GM23338 (cell line): ENCODE results near the gene KCNC2. TPM values are rescaled to one million over a fixed set of nuclear protein-coding genes. Genes with fewer than 3 reads are reported as not detected.

ENCODE experiments used
- ATAC-seq: fragments of 200-7000 bp; cut with Tn5 transposase; 3 replicates; pipeline ENCODE4 v1.9.1; 2020
- DNase-seq: peaks from one replicate; pipeline ENCODE4 v3.0.0-alpha.2; 2015; ENCODE audit warnings: low spot score
- H2AFZ ChIP-seq: fragments of 200-600 bp; sonication (generic); 2 replicates; pipeline ENCODE4 v1.8.0; 2016; ENCODE audit warnings: antibody characterized with exemption, mild to moderate bottlenecking, moderate library complexity
- H3F3A ChIP-seq: fragments of 200-600 bp; sonication (generic); replicated peaks from 2 replicates; pipeline ENCODE4 v1.8.0; 2017; ENCODE audit warnings: antibody characterized with exemption, mixed run types, low read depth
- H3K27ac ChIP-seq: fragments of 200-600 bp; sonication (generic); 2 replicates; pipeline ENCODE4 v1.6.1; 2016; ENCODE audit warnings: low read depth
- H3K27me3 ChIP-seq: fragments of 200-600 bp; sonication (generic); 2 replicates; pipeline ENCODE4 v1.8.0; 2016; ENCODE audit warnings: mild to moderate bottlenecking, mixed run types, moderate library complexity; ENCODE audit not compliant: insufficient read depth
- H3K36me3 ChIP-seq: fragments of 200-600 bp; sonication (generic); 2 replicates; pipeline ENCODE4 v1.8.0; 2016; ENCODE audit warnings: mild to moderate bottlenecking; ENCODE audit not compliant: insufficient read depth
- H3K4me1 ChIP-seq: fragments of 200-600 bp; sonication (generic); 2 replicates; pipeline ENCODE4 v1.8.0; 2016; ENCODE audit warnings: mild to moderate bottlenecking, moderate library complexity; ENCODE audit not compliant: insufficient read depth
- H3K4me2 ChIP-seq: fragments of 200-600 bp; sonication (generic); 2 replicates; pipeline ENCODE4 v1.7.1; 2017; ENCODE audit warnings: mixed run types
- H3K4me3 ChIP-seq: fragments of 200-600 bp; sonication (generic); 2 replicates; pipeline ENCODE4 v1.6.1; 2016; ENCODE audit warnings: mixed run types
- H3K79me2 ChIP-seq: fragments of 200-600 bp; sonication (generic); replicated peaks from 2 replicates; pipeline ENCODE4 v1.8.0; 2017; ENCODE audit warnings: mild to moderate bottlenecking; ENCODE audit not compliant: insufficient read depth
- H3K9me2 ChIP-seq: fragments of 200-600 bp; sonication (generic); 2 replicates; pipeline ENCODE4 v1.8.0; 2017; ENCODE audit not compliant: insufficient read depth
- H4K20me1 ChIP-seq: fragments of 200-600 bp; sonication (generic); replicated peaks from 2 replicates; pipeline ENCODE4 v1.8.0; 2017; ENCODE audit warnings: mild to moderate bottlenecking; ENCODE audit not compliant: insufficient read depth
- H3K27ac Mint-ChIP-seq: 2 replicates; pipeline ENCODE4 v1.8.0; 2020; ENCODE audit warnings: inconsistent platforms, mild to moderate bottlenecking, moderate library complexity, mixed read lengths
- H3K27me3 Mint-ChIP-seq: 3 replicates; pipeline ENCODE4 v1.8.0; 2022; ENCODE audit warnings: low read depth, mild to moderate bottlenecking, moderate library complexity, mixed read lengths, inconsistent platforms; ENCODE audit not compliant: insufficient read depth, poor library complexity
- H3K36me3 Mint-ChIP-seq: 3 replicates; pipeline ENCODE4 v1.8.0; 2021; ENCODE audit warnings: low read depth, mild to moderate bottlenecking, inconsistent platforms, moderate library complexity, mixed read lengths
- H3K4me1 Mint-ChIP-seq: 3 replicates; pipeline ENCODE4 v1.8.0; 2020; ENCODE audit warnings: mild to moderate bottlenecking, inconsistent platforms, mixed read lengths
- H3K4me3 Mint-ChIP-seq: 3 replicates; pipeline ENCODE4 v1.8.0; 2021; ENCODE audit warnings: moderate library complexity, mild to moderate bottlenecking, inconsistent platforms, mixed read lengths
- H3K9me3 Mint-ChIP-seq: 3 replicates; pipeline ENCODE4 v1.8.0; 2020; ENCODE audit warnings: moderate library complexity, mild to moderate bottlenecking, inconsistent platforms, mixed read lengths
- CREB1 ChIP-seq: fragments of 250-450 bp; sonication (Bioruptor Pico); IDR thresholded peaks from 2 replicates; pipeline ENCODE4 v1.5.0; 2020; ENCODE audit warnings: low read depth, mild to moderate bottlenecking, moderate library complexity
- EZH2 ChIP-seq: fragments of 200-600 bp; sonication (generic); IDR thresholded peaks from one replicate; pipeline ENCODE4 v1.8.0; 2017; ENCODE audit warnings: antibody characterized with exemption, mild to moderate bottlenecking, low read depth; ENCODE audit not compliant: unreplicated experiment
- POLR2AphosphoS5 ChIP-seq: IDR thresholded peaks from 2 replicates; pipeline ENCODE4 v1.6.1; 2016; ENCODE audit warnings: antibody characterized with exemption, low read depth
- STAT1 ChIP-seq: IDR thresholded peaks from one replicate; pipeline ENCODE4 v1.6.1; 2016; ENCODE audit warnings: antibody characterized with exemption; ENCODE audit not compliant: unreplicated experiment
- ZNF114 ChIP-seq: fragments of 250-450 bp; sonication (Bioruptor Pico); IDR thresholded peaks from 2 replicates; pipeline ENCODE4 v1.5.0; 2020; ENCODE audit warnings: mild to moderate bottlenecking, moderate library complexity
- ZNF331 ChIP-seq: fragments of 250-450 bp; sonication (Bioruptor Pico); IDR thresholded peaks from 2 replicates; pipeline ENCODE4 v1.5.0; 2020; ENCODE audit warnings: low read depth, mild to moderate bottlenecking, moderate library complexity
- polyA plus RNA-seq: library from polyadenylated mRNA; unstranded; fragments of >200 nt; fragmentation: Nextera tagmentation; extraction: Ambion mirVana; gene quantifications from 2 replicates; pipeline ENCODE4 v1.2.1, GENCODE V29; 2016
- total RNA-seq: library from RNA; depleted of rRNA; stranded (reverse); fragments of >200 nt; shearing (Covaris generic); gene quantifications from 2 replicates; pipeline ENCODE4 v1.2.3, GENCODE V29; 2014
- TF ChIP-seq, protein P1 (sequence below): IDR thresholded peaks from 2 replicates; pipeline ENCODE4 v1.6.1; 2016; ENCODE audit warnings: antibody characterized with exemption
- TF ChIP-seq, protein P2 (sequence below): IDR thresholded peaks from one replicate; pipeline ENCODE4 v1.6.1; 2018; ENCODE audit warnings: antibody characterized with exemption; ENCODE audit not compliant: unreplicated experiment
- TF ChIP-seq, protein P3 (sequence below): fragments of 250-450 bp; sonication (Bioruptor Pico); IDR thresholded peaks from 2 replicates; pipeline ENCODE4 v1.5.0; 2020; ENCODE audit warnings: mild to moderate bottlenecking, moderate library complexity

Gene KCNC2
- total and polyA plus RNA-seq, 2 experiments from 2014 or later: 0.10 TPM; not detected in 1

DNA sequence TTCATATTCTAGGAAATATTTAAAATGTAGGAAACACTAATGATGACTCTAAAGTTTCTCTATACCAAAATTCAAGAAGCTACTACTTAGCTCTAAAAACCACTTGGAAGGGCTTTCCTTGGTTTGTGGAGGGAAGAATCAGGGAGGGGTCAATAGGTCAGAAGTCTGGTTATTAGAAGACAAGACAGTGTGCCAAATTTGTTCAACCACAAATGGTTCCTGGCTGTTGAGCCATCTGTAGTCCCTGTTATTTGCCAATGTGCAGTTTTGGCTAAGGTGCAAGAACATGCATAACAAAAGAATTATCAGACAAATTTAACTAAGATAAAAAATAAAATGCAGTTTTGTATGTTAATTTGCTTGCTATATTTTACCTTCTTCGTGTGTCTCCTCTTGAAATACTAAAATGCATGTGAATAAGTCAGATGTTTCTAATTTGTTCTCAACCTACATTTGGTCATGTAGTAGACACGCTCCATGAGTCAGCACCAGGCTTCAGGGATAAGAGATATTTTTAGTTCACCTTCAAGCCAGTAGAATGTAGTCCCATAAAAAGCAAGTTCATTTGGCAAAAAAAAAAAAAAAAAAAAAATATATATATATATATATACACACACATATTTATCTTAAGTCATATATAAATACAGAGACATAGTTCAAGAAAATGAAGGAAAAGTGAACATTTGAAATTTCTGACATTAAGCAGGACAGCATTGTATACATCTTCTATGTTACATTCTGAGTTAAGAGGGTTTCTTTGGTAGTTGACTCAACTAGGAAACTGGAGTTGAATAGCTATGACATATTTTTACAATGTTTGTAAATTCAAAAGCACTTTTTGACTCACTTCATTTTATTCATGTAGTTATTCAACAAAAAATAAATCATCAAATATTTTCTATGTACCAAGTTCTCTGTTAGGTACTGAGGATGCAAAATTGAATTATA lies 123.3 kb downstream of the KCNC2 start (continued):
- TF ChIP-seq STAT1: no peak
- TF ChIP-seq, protein P1, sequence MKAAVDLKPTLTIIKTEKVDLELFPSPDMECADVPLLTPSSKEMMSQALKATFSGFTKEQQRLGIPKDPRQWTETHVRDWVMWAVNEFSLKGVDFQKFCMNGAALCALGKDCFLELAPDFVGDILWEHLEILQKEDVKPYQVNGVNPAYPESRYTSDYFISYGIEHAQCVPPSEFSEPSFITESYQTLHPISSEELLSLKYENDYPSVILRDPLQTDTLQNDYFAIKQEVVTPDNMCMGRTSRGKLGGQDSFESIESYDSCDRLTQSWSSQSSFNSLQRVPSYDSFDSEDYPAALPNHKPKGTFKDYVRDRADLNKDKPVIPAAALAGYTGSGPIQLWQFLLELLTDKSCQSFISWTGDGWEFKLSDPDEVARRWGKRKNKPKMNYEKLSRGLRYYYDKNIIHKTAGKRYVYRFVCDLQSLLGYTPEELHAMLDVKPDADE: no peak
- TF ChIP-seq, protein P2, sequence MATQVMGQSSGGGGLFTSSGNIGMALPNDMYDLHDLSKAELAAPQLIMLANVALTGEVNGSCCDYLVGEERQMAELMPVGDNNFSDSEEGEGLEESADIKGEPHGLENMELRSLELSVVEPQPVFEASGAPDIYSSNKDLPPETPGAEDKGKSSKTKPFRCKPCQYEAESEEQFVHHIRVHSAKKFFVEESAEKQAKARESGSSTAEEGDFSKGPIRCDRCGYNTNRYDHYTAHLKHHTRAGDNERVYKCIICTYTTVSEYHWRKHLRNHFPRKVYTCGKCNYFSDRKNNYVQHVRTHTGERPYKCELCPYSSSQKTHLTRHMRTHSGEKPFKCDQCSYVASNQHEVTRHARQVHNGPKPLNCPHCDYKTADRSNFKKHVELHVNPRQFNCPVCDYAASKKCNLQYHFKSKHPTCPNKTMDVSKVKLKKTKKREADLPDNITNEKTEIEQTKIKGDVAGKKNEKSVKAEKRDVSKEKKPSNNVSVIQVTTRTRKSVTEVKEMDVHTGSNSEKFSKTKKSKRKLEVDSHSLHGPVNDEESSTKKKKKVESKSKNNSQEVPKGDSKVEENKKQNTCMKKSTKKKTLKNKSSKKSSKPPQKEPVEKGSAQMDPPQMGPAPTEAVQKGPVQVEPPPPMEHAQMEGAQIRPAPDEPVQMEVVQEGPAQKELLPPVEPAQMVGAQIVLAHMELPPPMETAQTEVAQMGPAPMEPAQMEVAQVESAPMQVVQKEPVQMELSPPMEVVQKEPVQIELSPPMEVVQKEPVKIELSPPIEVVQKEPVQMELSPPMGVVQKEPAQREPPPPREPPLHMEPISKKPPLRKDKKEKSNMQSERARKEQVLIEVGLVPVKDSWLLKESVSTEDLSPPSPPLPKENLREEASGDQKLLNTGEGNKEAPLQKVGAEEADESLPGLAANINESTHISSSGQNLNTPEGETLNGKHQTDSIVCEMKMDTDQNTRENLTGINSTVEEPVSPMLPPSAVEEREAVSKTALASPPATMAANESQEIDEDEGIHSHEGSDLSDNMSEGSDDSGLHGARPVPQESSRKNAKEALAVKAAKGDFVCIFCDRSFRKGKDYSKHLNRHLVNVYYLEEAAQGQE: no peak

DNA sequence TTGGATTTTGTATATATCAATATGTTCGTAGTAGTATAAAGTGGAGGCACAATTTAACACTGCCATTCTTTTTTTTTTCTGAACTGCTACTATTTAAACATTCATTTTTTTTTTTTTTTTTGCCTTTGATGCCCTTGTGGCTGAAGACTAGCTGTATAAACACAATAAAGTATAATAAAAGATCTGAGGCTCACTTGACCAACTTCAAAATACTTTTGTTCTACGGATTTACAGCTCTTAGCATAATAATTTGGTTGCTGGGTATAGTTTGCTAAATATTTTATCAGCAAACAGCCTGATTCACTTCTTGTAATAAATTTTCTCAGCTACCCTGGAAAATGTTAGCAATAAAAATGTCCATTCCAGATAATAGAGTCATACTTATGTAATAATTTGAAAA lies 128.3 kb downstream of the KCNC2 start:
- ATAC-seq: no peak
- TF ChIP-seq ZNF331: no peak
- no peak for TF ChIP-seq EZH2
- TF ChIP-seq, protein P3, sequence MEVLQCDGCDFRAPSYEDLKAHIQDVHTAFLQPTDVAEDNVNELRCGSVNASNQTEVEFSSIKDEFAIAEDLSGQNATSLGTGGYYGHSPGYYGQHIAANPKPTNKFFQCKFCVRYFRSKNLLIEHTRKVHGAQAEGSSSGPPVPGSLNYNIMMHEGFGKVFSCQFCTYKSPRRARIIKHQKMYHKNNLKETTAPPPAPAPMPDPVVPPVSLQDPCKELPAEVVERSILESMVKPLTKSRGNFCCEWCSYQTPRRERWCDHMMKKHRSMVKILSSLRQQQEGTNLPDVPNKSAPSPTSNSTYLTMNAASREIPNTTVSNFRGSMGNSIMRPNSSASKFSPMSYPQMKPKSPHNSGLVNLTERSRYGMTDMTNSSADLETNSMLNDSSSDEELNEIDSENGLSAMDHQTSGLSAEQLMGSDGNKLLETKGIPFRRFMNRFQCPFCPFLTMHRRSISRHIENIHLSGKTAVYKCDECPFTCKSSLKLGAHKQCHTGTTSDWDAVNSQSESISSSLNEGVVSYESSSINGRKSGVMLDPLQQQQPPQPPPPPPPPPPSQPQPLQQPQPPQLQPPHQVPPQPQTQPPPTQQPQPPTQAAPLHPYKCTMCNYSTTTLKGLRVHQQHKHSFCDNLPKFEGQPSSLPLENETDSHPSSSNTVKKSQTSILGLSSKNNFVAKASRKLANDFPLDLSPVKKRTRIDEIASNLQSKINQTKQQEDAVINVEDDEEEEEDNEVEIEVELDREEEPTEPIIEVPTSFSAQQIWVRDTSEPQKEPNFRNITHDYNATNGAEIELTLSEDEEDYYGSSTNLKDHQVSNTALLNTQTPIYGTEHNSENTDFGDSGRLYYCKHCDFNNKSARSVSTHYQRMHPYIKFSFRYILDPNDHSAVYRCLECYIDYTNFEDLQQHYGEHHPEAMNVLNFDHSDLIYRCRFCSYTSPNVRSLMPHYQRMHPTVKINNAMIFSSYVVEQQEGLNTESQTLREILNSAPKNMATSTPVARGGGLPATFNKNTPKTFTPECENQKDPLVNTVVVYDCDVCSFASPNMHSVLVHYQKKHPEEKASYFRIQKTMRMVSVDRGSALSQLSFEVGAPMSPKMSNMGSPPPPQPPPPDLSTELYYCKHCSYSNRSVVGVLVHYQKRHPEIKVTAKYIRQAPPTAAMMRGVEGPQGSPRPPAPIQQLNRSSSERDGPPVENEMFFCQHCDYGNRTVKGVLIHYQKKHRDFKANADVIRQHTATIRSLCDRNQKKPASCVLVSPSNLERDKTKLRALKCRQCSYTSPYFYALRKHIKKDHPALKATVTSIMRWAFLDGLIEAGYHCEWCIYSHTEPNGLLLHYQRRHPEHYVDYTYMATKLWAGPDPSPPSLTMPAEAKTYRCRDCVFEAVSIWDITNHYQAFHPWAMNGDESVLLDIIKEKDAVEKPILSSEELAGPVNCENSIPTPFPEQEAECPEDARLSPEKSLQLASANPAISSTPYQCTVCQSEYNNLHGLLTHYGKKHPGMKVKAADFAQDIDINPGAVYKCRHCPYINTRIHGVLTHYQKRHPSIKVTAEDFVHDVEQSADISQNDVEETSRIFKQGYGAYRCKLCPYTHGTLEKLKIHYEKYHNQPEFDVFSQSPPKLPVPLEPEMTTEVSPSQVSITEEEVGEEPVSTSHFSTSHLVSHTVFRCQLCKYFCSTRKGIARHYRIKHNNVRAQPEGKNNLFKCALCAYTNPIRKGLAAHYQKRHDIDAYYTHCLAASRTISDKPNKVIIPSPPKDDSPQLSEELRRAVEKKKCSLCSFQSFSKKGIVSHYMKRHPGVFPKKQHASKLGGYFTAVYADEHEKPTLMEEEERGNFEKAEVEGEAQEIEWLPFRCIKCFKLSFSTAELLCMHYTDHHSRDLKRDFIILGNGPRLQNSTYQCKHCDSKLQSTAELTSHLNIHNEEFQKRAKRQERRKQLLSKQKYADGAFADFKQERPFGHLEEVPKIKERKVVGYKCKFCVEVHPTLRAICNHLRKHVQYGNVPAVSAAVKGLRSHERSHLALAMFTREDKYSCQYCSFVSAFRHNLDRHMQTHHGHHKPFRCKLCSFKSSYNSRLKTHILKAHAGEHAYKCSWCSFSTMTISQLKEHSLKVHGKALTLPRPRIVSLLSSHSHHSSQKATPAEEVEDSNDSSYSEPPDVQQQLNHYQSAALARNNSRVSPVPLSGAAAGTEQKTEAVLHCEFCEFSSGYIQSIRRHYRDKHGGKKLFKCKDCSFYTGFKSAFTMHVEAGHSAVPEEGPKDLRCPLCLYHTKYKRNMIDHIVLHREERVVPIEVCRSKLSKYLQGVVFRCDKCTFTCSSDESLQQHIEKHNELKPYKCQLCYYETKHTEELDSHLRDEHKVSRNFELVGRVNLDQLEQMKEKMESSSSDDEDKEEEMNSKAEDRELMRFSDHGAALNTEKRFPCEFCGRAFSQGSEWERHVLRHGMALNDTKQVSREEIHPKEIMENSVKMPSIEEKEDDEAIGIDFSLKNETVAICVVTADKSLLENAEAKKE (CRISPR knock-in tag): no peak
- TF ChIP-seq STAT1: no peak
- TF ChIP-seq ZNF114 (CRISPR knock-in tag): no peak
- no peak for TF ChIP-seq POLR2AphosphoS5
- TF ChIP-seq, protein P2: no peak
- TF ChIP-seq CREB1 (CRISPR knock-in tag): no peak

More for the DNA sequence above, 128.3 kb downstream of the KCNC2 start:
- DNase-seq: no peak
- H3K4me3 ChIP-seq: no peak overlapping the region
- no peaks in the 10 kb centered on the region for H4K20me1 ChIP-seq
- H3K9me2 ChIP-seq: no peaks in the 10 kb centered on the region
- H3K4me1 ChIP-seq: no peaks in the 10 kb centered on the region
- no peak overlapping the region for H3K4me3 Mint-ChIP-seq
- no peaks in the 10 kb centered on the region for H3K27me3 ChIP-seq
- no peaks in the 10 kb centered on the region for H3F3A ChIP-seq
- no peak overlapping the region for H3K4me2 ChIP-seq
- no peaks in the 10 kb centered on the region for H3K36me3 ChIP-seq
- H2AFZ ChIP-seq: no peak overlapping the region
- peaks cover 1% of the 10 kb centered on the region for H3K27me3 Mint-ChIP-seq
- no peaks in the 10 kb centered on the region for H3K36me3 Mint-ChIP-seq
- H3K4me1 Mint-ChIP-seq: no peaks in the 10 kb centered on the region
- H3K79me2 ChIP-seq: no peaks in the 10 kb centered on the region
- H3K27ac Mint-ChIP-seq: no peak overlapping the region
- H3K27ac ChIP-seq: no peak overlapping the region
- no peaks in the 10 kb centered on the region for H3K9me3 Mint-ChIP-seq
